ENCODE data around the gene GLRX3. TPM values are rescaled to one million over a fixed set of nuclear protein-coding genes. Genes with fewer than 3 reads are reported as not detected.
A peak's percentile ranks its signal among the peaks of the same experiment; 100 is the strongest.
"Not testable (repeated sequence)": the region's sequence is repeated elsewhere in the genome, so short reads cannot be mapped to it uniquely, and the experiment has no call there.

GLRX3 gene
- 10 to 100 TPM; 39.3 to 41.8 TPM for total RNA-seq
- 100 to 1,000 TPM in 1 of 2 donors, 10 to 100 TPM in 1; 77.9 to 116 TPM for polyA plus RNA-seq

GRCh38 chr10:130136226-130137089, at the start of gene GLRX3:
Gene GLRX3, plus strand, starts transcription at chr10:130136391. Its CDS starts 30 bp downstream, at chr10:130136421.
- DNase-seq = peak; percentile 83 to 88 (median 85)
- H3K4me1 Mint-ChIP-seq = peaks cover 23 to 55% (median 36%) of the 10 kb centered on the region in 4 donors
- no peaks in the 10 kb centered on the region for H3K9me3 ChIP-seq (ENCODE audit: control insufficient read depth in 1 of 2, low read length in 2 of 2)
- intact Hi-C loops (cut with micrococcal nuclease) = loop anchor here (1.0 kb wide), 1 partner anchor 26 kb away; the partner anchor contains the start of gene C10orf143
- ChIA-PET POLR2A (ENCODE audit: partially characterized antibody) (interaction anchor here (0.9 to 4.9 kb wide), 3 partner anchors 23 to 29 kb away, joined by 3 to 178 read pairs (median 6); partner anchors contain the start of gene C10orf143), CTCF (ENCODE audit: partially characterized antibody) (interaction anchor here (1.7 to 5.6 kb wide), 2 partner anchors 9 to 26 kb away, joined by 8 to 60 read pairs; partner anchors contain the start of gene C10orf143)
- peaks cover 4 to 5% of the 10 kb centered on the region in 2 donors for H3K36me3 Mint-ChIP-seq
- H3K4me1 ChIP-seq (ENCODE audit: insufficient read depth, low read length) = peaks cover 52% of the 10 kb centered on the region
- peak within 1 kb of the TSS; percentile 80 to 94 (median 88) for H3K27ac Mint-ChIP-seq
- no peaks in the 10 kb centered on the region for H3K36me3 ChIP-seq (ENCODE audit: insufficient read depth, low read length)
- peak within 1 kb of the TSS; percentile 69 for H3K27ac ChIP-seq (ENCODE audit: low read depth, low read length)
- no peaks in the 10 kb centered on the region for H3K9me3 Mint-ChIP-seq
- H3K27me3 ChIP-seq (ENCODE audit: insufficient read depth, low read length) = no peaks in the 10 kb centered on the region
- H3K27me3 Mint-ChIP-seq = peaks cover 0 to 2% of the 10 kb centered on the region in 2 donors
- H3K4me3 ChIP-seq (ENCODE audit: low read length in 2 of 2) = peak within 1 kb of the TSS; percentile 60 to 66
- peak within 1 kb of the TSS; percentile 89 to 95 (median 92) for H3K4me3 Mint-ChIP-seq

GRCh38 chr10:130090565-130090964, 45.6 kb upstream of the GLRX3 start:
- POLR2A ChIA-PET (ENCODE audit: partially characterized antibody) = interaction anchor here (1.8 kb wide), 1 partner anchor 19 kb away, joined by 8 read pairs; the partner anchor contains the start of gene C10orf143
- H3K27me3 Mint-ChIP-seq; DNase-seq; H3K9me3 ChIP-seq (ENCODE audit: control insufficient read depth in 1 of 2, low read length in 2 of 2); CTCF ChIA-PET (ENCODE audit: partially characterized antibody); H3K4me1 ChIP-seq (ENCODE audit: insufficient read depth, low read length); H3K27ac ChIP-seq (ENCODE audit: low read depth, low read length); intact Hi-C loops (cut with micrococcal nuclease); H3K4me3 ChIP-seq (ENCODE audit: low read length in 2 of 2); H3K36me3 ChIP-seq (ENCODE audit: insufficient read depth, low read length); H3K27me3 ChIP-seq (ENCODE audit: insufficient read depth, low read length); H3K4me3 Mint-ChIP-seq: not testable (repeated sequence)
- Mint-ChIP-seq H3K36me3 (peaks cover 63 to 70% of the 10 kb centered on the region in 2 donors), H3K9me3 (peaks cover 0 to 26% (median 19%) of the 10 kb centered on the region in 8 donors), H3K27ac (peak overlapping the region in 1 of 7 donors; percentile 20), H3K4me1 (peaks cover 1 to 17% (median 4%) of the 10 kb centered on the region in 4 donors)

GRCh38 chr10:130099344-130099743, 36.8 kb upstream of the GLRX3 start:
- Histone ChIP-seq H3K4me1 (ENCODE audit: insufficient read depth, low read length) (no peaks in the 10 kb centered on the region), H3K9me3 (ENCODE audit: control insufficient read depth in 1 of 2, low read length in 2 of 2) (no peaks in the 10 kb centered on the region), H3K36me3 (ENCODE audit: insufficient read depth, low read length) (no peaks in the 10 kb centered on the region), H3K27me3 (ENCODE audit: insufficient read depth, low read length) (no peaks in the 10 kb centered on the region), H3K27ac (ENCODE audit: low read depth, low read length) (no peak overlapping the region), H3K4me3 (ENCODE audit: low read length in 2 of 2) (no peak overlapping the region)
- Mint-ChIP-seq H3K4me3 (no peak overlapping the region), H3K27ac (no peak overlapping the region), H3K36me3 (peaks cover 18 to 34% of the 10 kb centered on the region in 2 donors), H3K9me3 (peaks cover 0 to 9% (median under 1%) of the 10 kb centered on the region in 8 donors), H3K4me1 (peaks cover 0 to 4% (median 0%) of the 10 kb centered on the region in 4 donors), H3K27me3 (no peaks in the 10 kb centered on the region)
- intact Hi-C loops (cut with micrococcal nuclease) = no loop called here
- no peak for DNase-seq
- ChIA-PET POLR2A (ENCODE audit: partially characterized antibody) (no interaction called here), CTCF (ENCODE audit: partially characterized antibody) (interaction anchor here (0.9 to 2.0 kb wide), 2 partner anchors 10 to 28 kb away, joined by 3 to 7 read pairs; no protein-coding TSS in a partner anchor)

GRCh38 chr10:130105724-130106123, 30.5 kb upstream of the GLRX3 start:
- no peak for DNase-seq
- Histone ChIP-seq H3K27ac (ENCODE audit: low read depth, low read length) (no peak overlapping the region), H3K27me3 (ENCODE audit: insufficient read depth, low read length) (no peaks in the 10 kb centered on the region), H3K36me3 (ENCODE audit: insufficient read depth, low read length) (no peaks in the 10 kb centered on the region), H3K4me1 (ENCODE audit: insufficient read depth, low read length) (peaks cover 35% of the 10 kb centered on the region), H3K4me3 (ENCODE audit: low read length in 2 of 2) (no peak overlapping the region), H3K9me3 (ENCODE audit: control insufficient read depth in 1 of 2, low read length in 2 of 2) (no peaks in the 10 kb centered on the region)
- H3K36me3 Mint-ChIP-seq = peaks cover 0 to 19% of the 10 kb centered on the region in 2 donors
- ChIA-PET CTCF (ENCODE audit: partially characterized antibody) (interaction anchor here (3.3 kb wide), 1 partner anchor 22 kb away, joined by 16 read pairs; no protein-coding TSS in a partner anchor), POLR2A (ENCODE audit: partially characterized antibody) (no interaction called here)
- H3K27me3 Mint-ChIP-seq = no peaks in the 10 kb centered on the region
- H3K4me3 Mint-ChIP-seq = peak overlapping the region in 1 of 8 donors; percentile 57
- intact Hi-C loops (cut with micrococcal nuclease) = no loop called here
- peak overlapping the region in 2 of 7 donors; percentile 64 to 73 for H3K27ac Mint-ChIP-seq
- no peaks in the 10 kb centered on the region for H3K9me3 Mint-ChIP-seq
- H3K4me1 Mint-ChIP-seq = peaks cover 25 to 53% (median 37%) of the 10 kb centered on the region in 4 donors

GRCh38 chr10:130108146-130108545, 28.0 kb upstream of the GLRX3 start:
- H3K9me3 ChIP-seq (ENCODE audit: control insufficient read depth in 1 of 2, low read length in 2 of 2); H3K9me3 Mint-ChIP-seq; H3K36me3 ChIP-seq (ENCODE audit: insufficient read depth, low read length); H3K27me3 ChIP-seq (ENCODE audit: insufficient read depth, low read length); H3K27me3 Mint-ChIP-seq; H3K4me3 ChIP-seq (ENCODE audit: low read length in 2 of 2); intact Hi-C loops (cut with micrococcal nuclease); H3K27ac ChIP-seq (ENCODE audit: low read depth, low read length): not testable (repeated sequence)
- peak overlapping the region in 7 of 8 donors; percentile 64 to 83 (median 76) for H3K4me3 Mint-ChIP-seq
- peak overlapping the region; percentile 31 to 85 (median 69) for H3K27ac Mint-ChIP-seq
- DNase-seq = peak in 1 of 5 donors; percentile 70
- ChIA-PET CTCF (ENCODE audit: partially characterized antibody) (interaction anchor here (1.2 kb wide), 1 partner anchor 14 kb away, joined by 3 read pairs; no protein-coding TSS in a partner anchor), POLR2A (ENCODE audit: partially characterized antibody) (interaction anchor here (1.4 kb wide), 1 partner anchor 28 kb away, joined by 6 read pairs; the partner anchor contains the start of gene GLRX3)
- peaks cover 0 to 20% of the 10 kb centered on the region in 2 donors for H3K36me3 Mint-ChIP-seq
- H3K4me1 ChIP-seq (ENCODE audit: insufficient read depth, low read length) = peaks cover 46% of the 10 kb centered on the region
- peaks cover 34 to 73% (median 52%) of the 10 kb centered on the region in 4 donors for H3K4me1 Mint-ChIP-seq

- H3K36me3 ChIP-seq (ENCODE audit: insufficient read depth, low read length) = no peaks in the 10 kb centered on the region
- DNase-seq = peak in 1 of 5 donors; percentile 45
Observed at GRCh38 chr10:130108934-130109604, 27.1 kb upstream of the GLRX3 start.

More at GRCh38 chr10:130108934-130109604, 27.1 kb upstream of the GLRX3 start:
- Histone ChIP-seq H3K4me3 (ENCODE audit: low read length in 2 of 2) (no peak overlapping the region), H3K4me1 (ENCODE audit: insufficient read depth, low read length) (peaks cover 46% of the 10 kb centered on the region), H3K9me3 (ENCODE audit: control insufficient read depth in 1 of 2, low read length in 2 of 2) (no peaks in the 10 kb centered on the region), H3K27me3 (ENCODE audit: insufficient read depth, low read length) (no peaks in the 10 kb centered on the region), H3K27ac (ENCODE audit: low read depth, low read length) (no peak overlapping the region)
- Mint-ChIP-seq H3K27ac (peak overlapping the region in 6 of 7 donors; percentile 17 to 94 (median 74)), H3K4me1 (peaks cover 34 to 75% (median 53%) of the 10 kb centered on the region in 4 donors), H3K36me3 (peaks cover 0 to 17% of the 10 kb centered on the region in 2 donors), H3K27me3 (no peaks in the 10 kb centered on the region), H3K9me3 (no peaks in the 10 kb centered on the region), H3K4me3 (peak overlapping the region; percentile 56 to 98 (median 78))
- intact Hi-C loops (cut with micrococcal nuclease) = no loop called here
- CTCF ChIA-PET (ENCODE audit: partially characterized antibody) = interaction anchor here (0.8 to 3.5 kb wide), 16 partner anchors 9 to 1845 kb away, joined by 3 to 60 read pairs (median 3); partner anchors contain the start of gene GLRX3
- POLR2A ChIA-PET (ENCODE audit: partially characterized antibody) = interaction anchor here (0.8 to 3.7 kb wide), 9 partner anchors 8 to 1897 kb away, joined by 3 to 178 read pairs (median 8); partner anchors contain the start of genes GLRX3 and MGMT
